A549 (cell line): ENCODE data around the gene CDYL.

Experiments used
- BHLHE40 ChIP-seq: IDR thresholded peaks from 2 replicates; pipeline ENCODE4 v1.6.1; 2012; ENCODE audit warnings: low read depth, low read length, inconsistent platforms
- FOSL2 ChIP-seq, 2 experiments: fragments of 450-650 bp in 1 of 2; fragments of >200 bp in 1 of 2; sonication (Bioruptor Twin) in 1 of 2; formaldehyde crosslinking; IDR thresholded peaks; 2 replicates each; pipeline versions ENCODE4 v1.5.0 to v1.6.1; 2016 to 2020; ENCODE audit warnings: mild to moderate bottlenecking in 1 of 2, moderate library complexity in 1 of 2
- TF ChIP-seq, protein P1 (sequence below): fragments of >200 bp; sonication (Bioruptor Twin); formaldehyde crosslinking; IDR thresholded peaks from 3 replicates; pipeline ENCODE4 v1.5.1; 2016
- TF ChIP-seq, protein P2 (sequence below): fragments of 250-450 bp; sonication (Bioruptor Pico); IDR thresholded peaks from 2 replicates; pipeline ENCODE4 v1.5.0; 2021; ENCODE audit warnings: mild to moderate bottlenecking, moderate library complexity, borderline replicate concordance
- TF ChIP-seq, protein P3 (sequence below): IDR thresholded peaks from 2 replicates; pipeline ENCODE4 v1.6.1; 2012

DNA sequence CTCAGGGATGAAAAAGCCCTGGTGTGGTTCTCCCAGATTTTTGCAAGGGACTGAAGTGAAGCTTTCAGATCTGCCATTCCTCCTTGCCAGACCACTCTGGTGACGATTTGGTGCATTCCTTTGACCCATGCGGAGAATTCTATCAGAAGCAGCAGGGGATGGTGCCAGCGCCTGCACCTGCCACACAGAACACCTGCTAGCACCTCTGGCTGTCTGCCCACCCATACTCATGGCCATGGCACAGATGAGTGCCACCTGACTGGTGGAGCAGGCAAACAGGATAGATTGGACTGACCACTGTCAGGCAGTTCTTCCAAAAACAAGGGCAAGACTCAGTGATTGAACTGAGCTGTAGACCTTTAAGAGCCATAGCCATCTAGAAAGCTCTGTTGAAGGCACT, 107.1 kb downstream of the CDYL start:
- TF ChIP-seq, protein P1, sequence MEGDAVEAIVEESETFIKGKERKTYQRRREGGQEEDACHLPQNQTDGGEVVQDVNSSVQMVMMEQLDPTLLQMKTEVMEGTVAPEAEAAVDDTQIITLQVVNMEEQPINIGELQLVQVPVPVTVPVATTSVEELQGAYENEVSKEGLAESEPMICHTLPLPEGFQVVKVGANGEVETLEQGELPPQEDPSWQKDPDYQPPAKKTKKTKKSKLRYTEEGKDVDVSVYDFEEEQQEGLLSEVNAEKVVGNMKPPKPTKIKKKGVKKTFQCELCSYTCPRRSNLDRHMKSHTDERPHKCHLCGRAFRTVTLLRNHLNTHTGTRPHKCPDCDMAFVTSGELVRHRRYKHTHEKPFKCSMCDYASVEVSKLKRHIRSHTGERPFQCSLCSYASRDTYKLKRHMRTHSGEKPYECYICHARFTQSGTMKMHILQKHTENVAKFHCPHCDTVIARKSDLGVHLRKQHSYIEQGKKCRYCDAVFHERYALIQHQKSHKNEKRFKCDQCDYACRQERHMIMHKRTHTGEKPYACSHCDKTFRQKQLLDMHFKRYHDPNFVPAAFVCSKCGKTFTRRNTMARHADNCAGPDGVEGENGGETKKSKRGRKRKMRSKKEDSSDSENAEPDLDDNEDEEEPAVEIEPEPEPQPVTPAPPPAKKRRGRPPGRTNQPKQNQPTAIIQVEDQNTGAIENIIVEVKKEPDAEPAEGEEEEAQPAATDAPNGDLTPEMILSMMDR: no peak
- TF ChIP-seq, protein P2, sequence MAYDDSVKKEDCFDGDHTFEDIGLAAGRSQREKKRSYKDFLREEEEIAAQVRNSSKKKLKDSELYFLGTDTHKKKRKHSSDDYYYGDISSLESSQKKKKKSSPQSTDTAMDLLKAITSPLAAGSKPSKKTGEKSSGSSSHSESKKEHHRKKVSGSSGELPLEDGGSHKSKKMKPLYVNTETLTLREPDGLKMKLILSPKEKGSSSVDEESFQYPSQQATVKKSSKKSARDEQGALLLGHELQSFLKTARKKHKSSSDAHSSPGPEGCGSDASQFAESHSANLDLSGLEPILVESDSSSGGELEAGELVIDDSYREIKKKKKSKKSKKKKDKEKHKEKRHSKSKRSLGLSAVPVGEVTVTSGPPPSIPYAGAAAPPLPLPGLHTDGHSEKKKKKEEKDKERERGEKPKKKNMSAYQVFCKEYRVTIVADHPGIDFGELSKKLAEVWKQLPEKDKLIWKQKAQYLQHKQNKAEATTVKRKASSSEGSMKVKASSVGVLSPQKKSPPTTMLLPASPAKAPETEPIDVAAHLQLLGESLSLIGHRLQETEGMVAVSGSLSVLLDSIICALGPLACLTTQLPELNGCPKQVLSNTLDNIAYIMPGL (CRISPR knock-in tag): no peak
- TF ChIP-seq FOSL2 (IDR thresholded peaks at IDR 0.05) (no peak), FOSL2 (CRISPR knock-in tag; IDR thresholded peaks at IDR 0.05) (no peak), BHLHE40 (no peak)
- TF ChIP-seq, protein P3, sequence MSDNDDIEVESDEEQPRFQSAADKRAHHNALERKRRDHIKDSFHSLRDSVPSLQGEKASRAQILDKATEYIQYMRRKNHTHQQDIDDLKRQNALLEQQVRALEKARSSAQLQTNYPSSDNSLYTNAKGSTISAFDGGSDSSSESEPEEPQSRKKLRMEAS: no peak
